GM19099 (cell line): ENCODE results near the gene ACVR1B.

ENCODE experiments used
- POLR2A ChIP-seq: IDR thresholded peaks from 3 replicates; pipeline ENCODE4 v1.6.1; 2011; ENCODE audit warnings: low read depth; ENCODE audit not compliant: insufficient read length; ENCODE audit errors: extremely low read depth

The ACVR1B gene

DNA sequence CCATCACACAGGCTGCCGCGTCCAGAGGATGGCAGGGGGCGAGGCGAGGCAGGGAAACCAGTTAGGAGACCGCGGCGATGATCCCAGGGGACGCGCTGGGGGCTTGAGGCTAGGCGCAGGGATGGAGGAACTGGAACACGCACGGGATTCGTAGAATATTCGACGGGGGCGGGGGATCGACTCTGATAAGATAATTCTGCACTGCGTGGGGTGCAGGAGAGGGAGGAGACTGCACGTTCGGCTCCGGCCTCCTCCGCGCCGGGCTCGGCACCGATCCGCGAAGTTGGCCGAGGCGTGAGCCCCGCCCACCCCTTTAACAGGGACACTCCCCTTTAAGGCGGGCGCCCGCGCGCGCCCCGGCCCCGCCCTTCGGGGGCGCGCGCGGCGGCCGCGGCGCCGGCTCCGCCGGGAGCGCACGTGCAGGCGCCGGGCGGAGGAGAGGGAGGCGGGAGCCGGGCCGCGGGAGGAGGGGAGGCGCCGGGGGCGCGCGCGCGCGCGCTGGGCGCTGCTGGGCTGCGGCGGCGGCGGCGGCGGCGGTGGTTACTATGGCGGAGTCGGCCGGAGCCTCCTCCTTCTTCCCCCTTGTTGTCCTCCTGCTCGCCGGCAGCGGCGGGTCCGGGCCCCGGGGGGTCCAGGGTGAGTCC, at the start of gene ACVR1B:
Gene ACVR1B (plus strand): TSS at position 501 of the 644 bp plus-strand sequence. CDS start 45 bp downstream, at position 546.
- no peak for TF ChIP-seq POLR2A

DNA sequence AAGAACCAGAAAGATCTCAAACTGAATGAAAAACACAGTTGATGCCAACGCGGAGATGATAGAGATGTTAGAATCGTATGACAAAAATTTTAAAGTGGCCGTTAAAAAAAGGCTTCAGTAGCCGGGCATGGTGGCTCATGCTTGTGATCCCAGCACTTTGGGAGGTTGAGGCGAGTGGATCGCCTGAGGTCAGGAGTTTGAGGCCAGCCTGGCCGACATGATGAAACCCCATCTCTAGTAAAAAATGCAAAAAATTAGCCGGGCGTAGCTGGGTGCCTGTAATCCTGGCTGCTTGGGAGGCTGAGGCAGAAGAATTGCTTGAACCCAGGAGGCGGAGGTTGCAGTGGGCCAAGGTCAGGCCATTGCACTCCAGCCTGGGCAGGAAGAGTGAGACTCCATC, 49.6 kb upstream of the ACVR1B start:
- no peak for TF ChIP-seq POLR2A

DNA sequence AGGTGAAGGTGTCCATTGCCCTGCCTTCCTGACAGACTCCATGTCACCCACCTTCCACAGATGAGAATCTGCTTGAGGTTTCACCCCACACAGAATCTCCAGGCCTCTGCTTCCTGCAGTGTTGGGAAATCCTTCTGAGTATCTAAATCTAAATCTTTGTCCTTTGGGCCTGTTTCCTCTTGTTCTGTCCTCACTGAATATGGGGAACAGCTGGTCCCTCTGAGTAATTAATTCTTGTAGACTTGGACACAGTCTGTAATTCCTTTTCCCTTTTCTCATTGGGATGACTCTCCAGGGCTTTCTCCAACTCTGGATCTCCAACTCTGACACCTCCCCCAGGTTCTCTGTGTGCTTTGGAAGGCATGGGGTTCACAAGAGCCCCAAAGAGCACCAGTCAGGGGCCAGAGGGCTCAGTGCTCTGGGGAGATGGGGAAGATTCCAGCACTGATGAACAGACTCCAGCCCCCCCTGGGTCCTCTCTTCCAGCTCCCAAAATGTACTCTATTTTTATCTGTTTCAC, 46.5 kb upstream of the ACVR1B start:
- TF ChIP-seq POLR2A = no peak

DNA sequence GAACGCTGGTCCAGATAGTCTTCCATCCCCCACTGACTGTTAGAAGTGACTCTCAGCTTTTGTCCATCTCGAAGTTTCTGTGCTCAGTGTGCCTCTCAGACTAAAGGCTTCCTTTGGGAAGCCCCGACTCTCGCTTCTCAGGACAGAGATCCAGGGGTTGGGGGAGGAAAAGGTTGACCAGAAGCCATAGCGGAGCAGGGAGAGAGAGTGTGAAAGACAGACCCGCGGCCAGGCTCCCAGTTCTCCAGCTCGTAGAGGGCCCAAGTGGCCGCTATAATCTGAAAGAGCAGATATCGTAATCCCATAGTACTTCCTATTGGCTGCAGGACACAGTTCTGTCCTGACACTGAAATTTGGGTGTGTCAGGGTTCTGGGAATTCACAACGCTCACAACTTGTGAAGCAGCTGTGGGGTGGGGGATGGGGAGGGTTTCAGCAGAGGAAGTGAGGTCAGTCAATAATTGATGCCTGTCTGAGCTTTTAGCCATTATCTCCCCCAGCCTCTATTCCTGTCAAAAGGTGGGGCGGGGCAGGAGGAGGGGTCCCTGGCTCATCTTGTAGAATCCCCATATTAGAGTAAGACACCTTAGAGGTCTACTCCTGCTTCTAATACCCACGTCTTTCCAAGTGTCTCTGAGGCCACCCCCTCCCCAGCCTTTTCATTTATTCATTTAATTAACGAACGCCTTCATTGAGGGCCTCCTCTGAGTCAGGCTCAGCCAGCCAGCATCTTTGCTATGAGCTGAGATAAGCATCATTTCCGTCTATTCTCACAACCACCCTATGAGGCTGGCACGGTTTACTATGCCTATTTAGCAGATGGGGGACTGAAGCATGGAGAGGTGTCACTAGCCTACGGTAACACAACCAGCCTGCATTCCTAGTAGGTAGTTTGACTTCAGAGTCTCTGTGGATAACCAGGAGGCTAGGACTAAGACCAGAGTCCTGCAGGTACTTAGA, 45.7 kb upstream of the ACVR1B start:
- TF ChIP-seq POLR2A = no peak

DNA sequence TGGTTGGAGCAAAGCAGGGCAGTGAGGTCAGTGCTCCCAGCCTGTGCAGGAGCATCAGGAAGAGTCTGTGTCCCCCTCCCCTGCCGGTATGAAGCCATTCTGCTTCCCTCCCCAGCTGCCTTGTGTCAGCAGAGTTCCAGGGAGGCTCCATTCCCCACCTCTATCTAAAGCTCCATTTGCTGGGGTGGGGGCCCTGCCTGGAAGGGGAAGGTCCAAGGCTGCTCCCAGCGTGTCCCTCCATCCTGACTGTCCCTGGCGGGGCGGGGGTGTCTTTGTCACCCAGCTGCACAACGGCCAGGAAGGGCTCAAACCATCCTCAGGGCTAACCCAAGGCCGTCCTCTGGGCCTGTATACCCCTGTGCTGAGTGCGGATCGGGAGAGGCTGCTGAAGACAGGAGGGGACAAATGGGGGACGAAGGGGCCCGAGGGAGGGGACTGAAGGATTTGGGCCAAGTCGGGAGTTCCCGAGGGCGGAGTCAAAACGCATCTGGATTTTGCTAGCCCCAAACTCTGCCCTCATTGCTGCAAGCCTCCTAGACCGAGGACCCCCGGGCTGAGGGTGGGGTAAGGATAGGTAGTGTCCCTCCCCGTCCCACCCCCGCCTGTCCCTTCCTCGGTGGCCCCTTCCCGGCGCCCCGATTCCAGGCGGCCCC, 44.9 kb upstream of the ACVR1B start:
- no peak for TF ChIP-seq POLR2A

DNA sequence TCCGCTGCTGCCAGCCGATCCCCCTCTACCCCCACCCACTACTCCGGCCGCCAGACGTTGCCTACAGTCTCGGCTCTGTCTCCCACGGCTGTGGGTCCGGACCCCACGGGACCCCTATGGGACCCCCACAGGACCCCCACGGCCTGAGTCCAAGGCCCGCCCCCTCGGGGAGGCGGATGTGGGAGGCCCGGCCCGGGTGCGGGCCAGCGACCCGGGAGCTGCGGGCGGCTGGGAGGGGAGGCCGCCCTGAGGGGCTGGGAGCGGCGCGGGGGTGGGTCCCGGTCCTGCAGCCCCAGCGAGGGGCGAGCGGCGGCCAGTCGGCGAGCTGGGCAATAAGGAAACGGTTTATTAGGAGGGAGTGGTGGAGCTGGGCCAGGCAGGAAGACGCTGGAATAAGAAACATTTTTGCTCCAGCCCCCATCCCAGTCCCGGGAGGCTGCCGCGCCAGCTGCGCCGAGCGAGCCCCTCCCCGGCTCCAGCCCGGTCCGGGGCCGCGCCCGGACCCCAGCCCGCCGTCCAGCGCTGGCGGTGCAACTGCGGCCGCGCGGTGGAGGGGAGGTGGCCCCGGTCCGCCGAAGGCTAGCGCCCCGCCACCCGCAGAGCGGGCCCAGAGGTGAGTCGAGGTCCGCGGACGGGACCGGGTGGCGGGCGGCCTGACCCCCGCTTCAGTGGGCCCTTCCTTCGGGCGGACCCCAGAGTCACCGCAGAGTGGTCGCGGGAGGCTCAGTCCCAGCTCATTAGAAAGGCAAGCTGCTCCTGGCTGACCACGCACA, 44.2 kb upstream of the ACVR1B start, which contains the start of gene ACVRL1:
Gene ACVRL1 (plus strand): TSS at position 422 of the 773 bp plus-strand sequence. CDS start 4,971 bp downstream, outside the sequence.
- no peak for TF ChIP-seq POLR2A

DNA sequence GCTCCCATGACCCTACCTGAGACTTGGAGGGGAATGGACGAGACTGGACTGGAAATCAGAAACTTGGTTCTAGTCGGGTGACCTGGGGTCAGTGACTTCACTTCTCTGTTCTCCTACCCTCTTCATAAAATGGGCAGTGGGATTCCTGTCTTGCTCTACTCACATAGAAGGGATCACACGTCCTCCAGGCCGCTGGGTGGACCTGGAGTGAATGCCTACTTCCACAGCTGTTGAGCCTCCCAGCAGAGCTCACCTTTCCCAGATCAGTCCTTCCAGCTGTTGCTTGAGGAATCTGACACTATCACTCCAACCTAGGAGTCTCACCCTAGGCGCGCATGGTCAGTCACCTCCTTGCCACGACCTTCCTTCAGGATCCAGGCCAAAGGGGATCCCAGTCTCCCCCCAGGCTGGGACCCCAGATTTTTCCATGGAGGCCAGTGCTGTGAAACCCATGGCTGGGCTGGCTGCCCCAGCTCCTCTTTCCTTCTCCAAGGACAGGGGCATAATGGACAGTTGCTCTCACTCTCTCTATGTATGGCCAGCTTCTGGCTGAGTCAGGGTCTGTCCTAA, 43.6 kb upstream of the ACVR1B start:
- TF ChIP-seq POLR2A = no peak

DNA sequence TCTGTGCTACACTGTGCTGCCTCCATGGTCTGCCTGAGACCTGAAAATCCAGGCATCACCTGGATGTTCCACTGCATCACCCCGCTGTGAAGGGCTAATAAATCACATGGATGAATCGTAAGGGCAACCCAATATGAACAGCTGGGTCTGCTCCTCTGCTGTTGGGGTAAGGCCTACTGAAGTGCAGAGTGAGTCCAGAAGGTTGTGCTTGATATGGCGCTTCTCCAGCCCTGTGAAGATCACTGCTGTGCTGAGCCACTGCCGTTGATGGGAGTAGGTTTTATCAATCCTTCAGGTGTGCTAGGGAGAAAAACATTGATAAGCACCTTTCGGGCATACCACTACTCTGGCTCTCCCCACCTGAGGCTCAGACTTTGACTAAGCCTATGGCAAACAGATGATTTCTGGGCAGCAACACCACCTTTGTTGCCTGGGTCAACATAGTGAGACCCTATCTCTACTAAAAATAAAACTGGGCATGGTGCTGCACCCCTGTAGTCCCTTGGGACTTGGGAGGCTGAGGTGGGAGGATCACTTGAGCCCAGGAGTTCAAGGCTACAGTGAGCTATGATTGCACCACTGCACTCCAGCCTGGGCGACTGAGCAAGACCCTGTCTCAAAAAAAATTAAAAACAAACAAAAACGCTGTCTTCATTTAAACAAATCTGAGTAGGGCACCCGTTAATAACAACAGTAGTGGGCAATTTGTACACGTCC, 42.5 kb upstream of the ACVR1B start:
- TF ChIP-seq POLR2A = no peak

DNA sequence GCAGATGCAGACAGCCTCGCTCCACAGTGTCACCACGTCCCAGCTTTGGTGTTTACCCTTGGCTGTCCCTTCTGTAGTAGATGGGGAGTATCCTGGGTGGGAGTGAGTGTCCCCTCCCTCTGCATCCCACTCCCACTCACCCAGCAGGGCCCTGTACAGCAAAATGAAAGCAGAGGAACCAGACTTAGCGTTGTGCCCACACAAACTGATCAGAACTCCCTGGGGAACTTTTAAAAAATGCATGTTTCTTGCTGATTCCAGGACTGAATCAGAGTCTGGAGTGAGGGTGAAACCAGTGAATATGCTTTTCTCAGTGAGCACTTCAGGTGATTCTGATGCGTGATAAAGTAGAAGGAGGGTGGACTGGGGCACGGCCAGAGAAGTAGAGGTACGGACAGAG, 41.3 kb upstream of the ACVR1B start:
- TF ChIP-seq POLR2A = no peak

DNA sequence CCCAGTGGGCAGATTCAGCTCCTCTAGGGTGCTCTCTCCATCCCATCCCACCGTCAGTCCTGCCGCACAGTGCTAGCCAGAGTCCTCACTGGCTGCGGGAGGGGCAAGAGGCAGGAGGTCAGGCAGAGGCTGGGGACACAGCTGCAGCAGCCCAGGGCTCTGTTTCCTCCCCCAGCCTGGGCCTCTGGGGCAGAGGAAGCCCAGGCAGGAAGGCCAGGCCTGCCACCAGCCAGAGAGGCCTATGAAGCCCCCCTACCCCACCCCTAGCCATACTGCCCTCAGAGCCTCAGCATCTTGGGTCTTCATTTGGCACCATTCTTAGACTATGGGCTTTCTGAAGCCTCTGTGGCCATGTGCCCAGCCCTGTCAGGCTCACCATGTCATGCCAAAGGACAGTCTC, 40.8 kb upstream of the ACVR1B start:
- TF ChIP-seq POLR2A = no peak

DNA sequence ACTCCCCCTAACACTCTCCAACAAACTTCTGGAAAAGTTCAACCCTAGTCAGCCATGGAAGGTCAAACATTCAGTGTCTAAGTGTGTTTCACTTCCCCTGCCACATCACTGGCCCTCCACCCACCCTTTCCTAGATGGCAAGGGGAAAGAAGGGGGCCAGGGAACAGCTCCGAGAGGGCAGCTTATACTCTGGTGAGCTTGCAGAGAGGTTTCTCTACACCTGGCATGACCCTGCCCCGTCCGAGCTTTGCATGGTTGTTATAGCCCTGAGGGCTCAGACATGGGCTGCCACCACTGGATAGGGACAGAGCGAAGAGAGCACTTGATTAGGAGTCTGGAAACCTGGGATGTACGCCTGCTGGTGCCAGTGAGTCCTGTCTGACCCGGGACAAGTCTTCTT, 40.2 kb upstream of the ACVR1B start:
- no peak for TF ChIP-seq POLR2A

DNA sequence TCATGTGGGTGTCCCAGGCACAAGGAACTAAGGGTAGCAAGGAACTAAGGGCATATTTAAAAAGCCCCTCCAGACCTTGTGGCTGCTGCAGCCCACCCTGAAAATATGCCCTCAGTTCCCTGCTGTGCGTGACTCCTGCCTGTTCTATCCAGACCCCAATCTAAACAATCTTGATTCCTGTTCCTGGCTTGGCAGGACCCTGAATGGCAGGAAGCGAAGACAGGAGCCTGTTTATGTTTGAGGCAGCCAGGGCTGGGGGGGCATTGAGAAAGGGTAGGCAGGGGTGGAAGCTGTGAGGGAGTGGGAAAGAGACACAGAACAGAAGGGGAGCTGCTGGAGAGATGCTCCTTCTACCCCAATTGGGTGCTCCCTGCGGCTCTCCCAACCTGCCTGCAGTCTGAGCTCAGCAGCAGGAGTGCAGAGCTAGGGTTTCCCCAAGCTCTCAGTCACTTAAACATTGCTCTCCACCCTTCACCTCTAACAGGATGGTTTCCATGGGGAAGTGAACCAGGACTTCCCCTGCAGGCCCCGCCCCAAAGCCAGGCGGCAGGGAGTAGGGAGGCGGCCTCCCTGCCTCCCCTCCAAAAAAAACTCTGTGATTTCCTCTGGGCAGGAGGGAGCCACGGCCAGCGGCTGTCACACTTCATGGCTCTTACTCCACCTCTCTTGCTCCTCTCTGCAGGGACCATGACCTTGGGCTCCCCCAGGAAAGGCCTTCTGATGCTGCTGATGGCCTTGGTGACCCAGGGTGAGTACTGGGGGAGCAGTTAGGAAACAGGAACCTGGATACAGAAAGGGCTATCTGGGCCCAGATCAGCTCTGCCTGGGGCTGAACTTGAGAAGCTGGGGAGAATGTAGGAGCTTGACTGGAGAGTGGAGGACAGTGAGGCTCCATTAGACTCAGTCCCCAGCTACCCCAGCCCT, 39.4 kb upstream of the ACVR1B start:
- no peak for TF ChIP-seq POLR2A
